PC-3 (cell line): ENCODE data around the gene MED12L. TPM values are rescaled to one million over a fixed set of nuclear protein-coding genes. Genes with fewer than 3 reads are reported as not detected.

Experiments
- ATAC-seq: fragments of 200-7000 bp; cut with Tn5 transposase; 2 replicates; pipeline ENCODE4 v1.9.1; 2020; ENCODE audit warnings: mild to moderate bottlenecking, moderate library complexity
- BruUV-seq: library from RNA; stranded (reverse); fragments of 400-500 nt; replicated peaks from 2 replicates; lab custom pipeline; 2021; lab: Mats Ljungman, UMichigan
- CTCF ChIA-PET: fragments of 300-600 bp; sonication (Branson Sonifier 250); formaldehyde crosslinking; loops from one replicate; lab custom pipeline; 2022; ENCODE audit warnings: antibody characterized with exemption; lab: Charles Lee
- POLR2A ChIA-PET: fragments of 300-600 bp; sonication (Branson Sonifier 250); formaldehyde crosslinking; loops from one replicate; lab custom pipeline; 2022; ENCODE audit warnings: antibody characterized with exemption; ENCODE audit not compliant: unreplicated experiment; lab: Charles Lee
- DNase-seq: peaks from one replicate; pipeline ENCODE4 v3.0.0-alpha.2; 2015
- H2AFZ ChIP-seq: fragments of 300-600 bp; sonication (generic); 2 replicates; pipeline ENCODE4 v1.6.0; 2016; ENCODE audit warnings: antibody characterized with exemption, low read length
- H3F3A ChIP-seq: fragments of 300-600 bp; sonication (generic); one replicate; pipeline ENCODE4 v1.6.0; 2017; ENCODE audit warnings: antibody characterized with exemption, low read length, control low read depth, mild to moderate bottlenecking; ENCODE audit not compliant: unreplicated experiment
- H3K27ac ChIP-seq: fragments of 300-600 bp; sonication (generic); 2 replicates; pipeline ENCODE4 v1.5.1; 2016; ENCODE audit warnings: mild to moderate bottlenecking, low read length
- H3K27me3 ChIP-seq: fragments of 300-600 bp; sonication (generic); 2 replicates; pipeline ENCODE4 v1.6.1; 2016; ENCODE audit warnings: low read length, mixed read lengths
- H3K36me3 ChIP-seq: fragments of 300-600 bp; sonication (generic); 2 replicates; pipeline ENCODE4 v1.6.1; 2016; ENCODE audit warnings: low read depth, mixed run types, low read length, mixed read lengths
- H3K4me1 ChIP-seq: fragments of 300-600 bp; sonication (generic); 2 replicates; pipeline ENCODE4 v1.5.1; 2016; ENCODE audit warnings: low read length; ENCODE audit not compliant: insufficient read depth
- H3K4me2 ChIP-seq: fragments of 300-600 bp; sonication (generic); 2 replicates; pipeline ENCODE4 v1.6.0; 2016; ENCODE audit warnings: low read length
- H3K4me3 ChIP-seq: fragments of 300-600 bp; sonication (generic); 2 replicates; pipeline ENCODE4 v1.5.1; 2016; ENCODE audit warnings: mild to moderate bottlenecking, low read length, mixed read lengths
- H3K79me2 ChIP-seq: fragments of 300-600 bp; sonication (generic); 2 replicates; pipeline ENCODE4 v1.6.1; 2017; ENCODE audit warnings: low read length, mixed read lengths
- H3K9ac ChIP-seq: fragments of 300-600 bp; sonication (generic); 2 replicates; pipeline ENCODE4 v1.6.0; 2016; ENCODE audit warnings: mild to moderate bottlenecking, low read length
- H3K9me2 ChIP-seq: fragments of 300-600 bp; sonication (generic); replicated peaks from 2 replicates; pipeline ENCODE4 v1.6.1; 2016; ENCODE audit warnings: mixed run types, low read length, mixed read lengths
- H3K9me3 ChIP-seq: fragments of 300-600 bp; sonication (generic); 2 replicates; pipeline ENCODE4 v1.6.1; 2016; ENCODE audit warnings: low read length, mixed read lengths
- H4K20me1 ChIP-seq: fragments of 300-600 bp; sonication (generic); 2 replicates; pipeline ENCODE4 v1.6.1; 2016; ENCODE audit warnings: low read length, mixed read lengths
- EZH2 ChIP-seq: fragments of 300-600 bp; sonication (generic); IDR thresholded peaks from one replicate; pipeline ENCODE4 v1.6.1; 2017; ENCODE audit warnings: antibody characterized with exemption, mild to moderate bottlenecking, low read length; ENCODE audit not compliant: unreplicated experiment
- EZH2phosphoT487 ChIP-seq: fragments of 300-600 bp; sonication (generic); IDR thresholded peaks from 2 replicates; pipeline ENCODE4 v1.6.1; 2018; ENCODE audit warnings: mild to moderate bottlenecking, antibody characterized with exemption, low read length, borderline replicate concordance
- intact Hi-C: fragments of 100-400 bp; cut with micrococcal nuclease; formaldehyde crosslinking; loops from 2 replicates; pipeline ENCODE4 v1.9.0; 2023
- total RNA-seq: library from RNA; depleted of rRNA; stranded (reverse); fragments of >200 nt; gene quantifications from 2 replicates; pipeline ENCODE4 v1.2.3, GENCODE V29; 2014
- TF ChIP-seq, protein P1 (sequence below): fragments of 300-600 bp; sonication (generic); conservative IDR thresholded peaks from 2 replicates; pipeline ENCODE4 v1.5.1; 2017; ENCODE audit warnings: antibody characterized with exemption, low read depth, mild to moderate bottlenecking, low read length

The MED12L gene
- total RNA-seq, 1 experiment from 2014 or later = 0.55 TPM

DNA sequence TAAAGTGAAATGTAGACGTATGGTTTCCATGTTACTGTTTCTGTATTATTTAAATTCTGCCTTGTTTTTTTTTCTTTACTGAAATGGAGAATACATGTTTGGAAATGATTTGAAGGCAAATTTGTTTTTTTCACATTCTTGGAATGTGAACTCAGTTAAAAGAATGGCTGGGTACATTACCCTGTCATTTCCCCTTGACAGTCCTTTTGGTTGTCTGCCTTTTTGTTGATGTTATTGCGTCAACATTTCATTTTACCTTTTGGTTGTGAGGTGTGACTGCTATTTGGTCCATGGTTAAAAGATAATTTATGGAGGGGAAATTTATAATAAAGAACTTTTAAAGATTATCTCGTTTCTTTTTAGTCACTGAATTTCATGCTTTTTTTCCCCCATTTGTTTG, 120.7 kb downstream of the MED12L start:
- H3K9me3 ChIP-seq = no peaks in the 10 kb centered on the region
- intact Hi-C loops = no loop called here
- no peaks in the 10 kb centered on the region for H3K79me2 ChIP-seq
- no peaks in the 10 kb centered on the region for H4K20me1 ChIP-seq
- no peak overlapping the region for H3K9ac ChIP-seq
- no peaks in the 10 kb centered on the region for H3K4me1 ChIP-seq
- no peak overlapping the region for H3K27ac ChIP-seq
- no peaks in the 10 kb centered on the region for H3K27me3 ChIP-seq
- no TSS peak for BruUV-seq
- no peak for ATAC-seq
- ChIA-PET POLR2A (no interaction called here), CTCF (no interaction called here)
- H3K4me2 ChIP-seq = no peak overlapping the region
- TF ChIP-seq EZH2 (no peak), EZH2phosphoT487 (no peak)
- TF ChIP-seq, protein P1, sequence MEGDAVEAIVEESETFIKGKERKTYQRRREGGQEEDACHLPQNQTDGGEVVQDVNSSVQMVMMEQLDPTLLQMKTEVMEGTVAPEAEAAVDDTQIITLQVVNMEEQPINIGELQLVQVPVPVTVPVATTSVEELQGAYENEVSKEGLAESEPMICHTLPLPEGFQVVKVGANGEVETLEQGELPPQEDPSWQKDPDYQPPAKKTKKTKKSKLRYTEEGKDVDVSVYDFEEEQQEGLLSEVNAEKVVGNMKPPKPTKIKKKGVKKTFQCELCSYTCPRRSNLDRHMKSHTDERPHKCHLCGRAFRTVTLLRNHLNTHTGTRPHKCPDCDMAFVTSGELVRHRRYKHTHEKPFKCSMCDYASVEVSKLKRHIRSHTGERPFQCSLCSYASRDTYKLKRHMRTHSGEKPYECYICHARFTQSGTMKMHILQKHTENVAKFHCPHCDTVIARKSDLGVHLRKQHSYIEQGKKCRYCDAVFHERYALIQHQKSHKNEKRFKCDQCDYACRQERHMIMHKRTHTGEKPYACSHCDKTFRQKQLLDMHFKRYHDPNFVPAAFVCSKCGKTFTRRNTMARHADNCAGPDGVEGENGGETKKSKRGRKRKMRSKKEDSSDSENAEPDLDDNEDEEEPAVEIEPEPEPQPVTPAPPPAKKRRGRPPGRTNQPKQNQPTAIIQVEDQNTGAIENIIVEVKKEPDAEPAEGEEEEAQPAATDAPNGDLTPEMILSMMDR = no peak
- H3K36me3 ChIP-seq = no peaks in the 10 kb centered on the region
- no peak for DNase-seq
- H2AFZ ChIP-seq = no peak overlapping the region
- no peak overlapping the region for H3K4me3 ChIP-seq
- no peaks in the 10 kb centered on the region for H3K9me2 ChIP-seq
- H3F3A ChIP-seq = no peaks in the 10 kb centered on the region

DNA sequence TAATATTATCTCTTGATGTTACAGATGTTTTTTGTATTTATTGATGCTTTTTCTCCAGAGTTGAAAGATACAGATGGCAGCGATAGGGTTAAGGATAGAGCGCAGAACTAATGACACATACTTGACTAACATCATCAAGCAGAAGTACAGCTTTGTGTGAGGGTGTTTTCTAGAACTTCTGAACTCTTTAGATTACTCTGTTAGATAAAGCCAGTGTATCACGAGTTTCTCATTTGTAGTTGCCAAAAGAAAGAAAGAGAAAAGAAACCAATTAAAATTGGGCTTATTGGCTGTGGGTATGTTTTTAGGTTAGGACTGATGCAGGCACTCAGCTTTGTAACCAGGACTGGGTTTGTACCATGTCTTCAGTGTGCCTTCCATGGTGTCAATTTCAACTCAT, 124.2 kb downstream of the MED12L start:
- no peak overlapping the region for H3K4me2 ChIP-seq
- BruUV-seq = no TSS peak
- H3K27me3 ChIP-seq = no peaks in the 10 kb centered on the region
- no peaks in the 10 kb centered on the region for H3F3A ChIP-seq
- no peak overlapping the region for H2AFZ ChIP-seq
- no peak overlapping the region for H3K27ac ChIP-seq
- no peak overlapping the region for H3K9ac ChIP-seq
- H4K20me1 ChIP-seq = no peaks in the 10 kb centered on the region
- no peaks in the 10 kb centered on the region for H3K4me1 ChIP-seq
- ChIA-PET POLR2A (no interaction called here), CTCF (no interaction called here)
- H3K9me2 ChIP-seq = no peaks in the 10 kb centered on the region
- no peak for DNase-seq
- no peak for ATAC-seq
- TF ChIP-seq EZH2phosphoT487 = no peak
- TF ChIP-seq EZH2 = no peak
- TF ChIP-seq, protein P1 = no peak
- intact Hi-C loops = no loop called here
- no peaks in the 10 kb centered on the region for H3K9me3 ChIP-seq
- no peaks in the 10 kb centered on the region for H3K36me3 ChIP-seq
- H3K4me3 ChIP-seq = no peak overlapping the region
- H3K79me2 ChIP-seq = no peaks in the 10 kb centered on the region

- intact Hi-C loops = no loop called here
- ChIA-PET CTCF (no interaction called here), POLR2A (no interaction called here)
- H2AFZ ChIP-seq = no peak overlapping the region
- H3K9me2 ChIP-seq = no peaks in the 10 kb centered on the region
- no TSS peak for BruUV-seq
- TF ChIP-seq, protein P1 = peak; percentile 58
- TF ChIP-seq EZH2phosphoT487 = no peak
- H3K36me3 ChIP-seq = no peaks in the 10 kb centered on the region
- no peaks in the 10 kb centered on the region for H3K4me1 ChIP-seq
- no peaks in the 10 kb centered on the region for H3F3A ChIP-seq
- peak; percentile 21 for DNase-seq
- no peaks in the 10 kb centered on the region for H4K20me1 ChIP-seq
- H3K27me3 ChIP-seq = no peaks in the 10 kb centered on the region
- no peaks in the 10 kb centered on the region for H3K79me2 ChIP-seq
- no peak overlapping the region for H3K27ac ChIP-seq
- ATAC-seq = no peak
- no peaks in the 10 kb centered on the region for H3K9me3 ChIP-seq
- no peak overlapping the region for H3K4me3 ChIP-seq
- 0 out of 2 replicates have a peak overlapping the region, but pooled peaks have one; percentile 1 for H3K4me2 ChIP-seq
- H3K9ac ChIP-seq = no peak overlapping the region
Observed at GRCh38 chr3:151210676-151211381, 125.4 kb downstream of the MED12L start.
